Endothelial cell of umbilical vein (primary cell): ENCODE data around the gene PCDHA9. TPM values are rescaled to one million over a fixed set of nuclear protein-coding genes. Genes with fewer than 3 reads are reported as not detected.

ENCODE experiments used
- BruUV-seq: library from RNA; stranded (reverse); fragments of 400-500 nt; replicated peaks from 2 replicates; lab custom pipeline; 2021; lab: Mats Ljungman, UMichigan
- CTCF ChIA-PET: fragments of 300-600, 350-600 bp; sonication (Branson Sonifier 250); formaldehyde crosslinking; loops from one replicate; lab custom pipeline; 2021; ENCODE audit warnings: antibody characterized with exemption, inconsistent platforms; lab: Charles Lee
- POLR2A ChIA-PET: fragments of 300-600, 350-600 bp; sonication (Branson Sonifier 250); formaldehyde crosslinking; loops from one replicate; lab custom pipeline; 2021; ENCODE audit warnings: antibody characterized with exemption, inconsistent platforms; lab: Charles Lee
- DNase-seq: peaks from one replicate; pipeline ENCODE4 v3.0.0-alpha.2; 2011; ENCODE audit warnings: low read depth, low spot score
- FAIRE-seq: peaks from 2 replicates; lab custom pipeline; 2011; peaks lifted over from hg19 to GRCh38; lab: Jason Lieb, UNC
- H2AFZ ChIP-seq: 2 replicates; pipeline ENCODE4 v1.6.0; 2012; ENCODE audit warnings: low read depth, low read length, control low read depth, inconsistent platforms
- H3K27ac ChIP-seq: 2 replicates; pipeline ENCODE4 v1.5.1; 2011; ENCODE audit warnings: low read depth, mild to moderate bottlenecking, control low read depth, low read length, moderate library complexity; ENCODE audit not compliant: insufficient read depth
- H3K27me3 ChIP-seq, 2 experiments: 2 replicates each; pipeline versions ENCODE4 v1.6.0 to v1.6.1; 2011; ENCODE audit warnings: low read length in 2 of 2, mixed read lengths in 1 of 2; ENCODE audit not compliant: control insufficient read depth in 2 of 2, insufficient read depth in 2 of 2
- H3K36me3 ChIP-seq, 2 experiments: 2 replicates in 1 of 2; 3 replicates in 1 of 2; pipeline ENCODE4 v1.5.1; 2011; ENCODE audit warnings: low read length in 2 of 2, mild to moderate bottlenecking in 1 of 2, moderate library complexity in 1 of 2; ENCODE audit not compliant: control insufficient read depth in 2 of 2, insufficient read depth in 2 of 2; ENCODE audit errors: extremely low read depth in 1 of 2
- H3K4me1 ChIP-seq: 3 replicates; pipeline ENCODE4 v1.5.1; 2011; ENCODE audit warnings: mild to moderate bottlenecking, low read length; ENCODE audit not compliant: control insufficient read depth, insufficient read depth; ENCODE audit errors: extremely low read depth
- H3K4me2 ChIP-seq: 2 replicates; pipeline ENCODE4 v1.6.1; 2011; ENCODE audit warnings: low read length, control low read depth, mixed read lengths; ENCODE audit not compliant: insufficient read depth
- H3K4me3 ChIP-seq, 3 experiments: fragments of 200-600 bp in 1 of 3; sonication (generic), shearing (Covaris generic) in 1 of 3; replicated peaks in 1 of 3; 2 replicates each; pipeline ENCODE4 v1.5.1; 2011 to 2016; ENCODE audit warnings: control low read depth in 3 of 3, low read length in 3 of 3, mild to moderate bottlenecking in 2 of 3, inconsistent platforms in 1 of 3, low read depth in 1 of 3, moderate library complexity in 1 of 3; ENCODE audit not compliant: insufficient read depth in 1 of 3
- H3K79me2 ChIP-seq: 2 replicates; pipeline ENCODE4 v1.6.0; 2012; ENCODE audit warnings: low read length, inconsistent platforms; ENCODE audit not compliant: control insufficient read depth, insufficient read depth
- H3K9ac ChIP-seq: replicated peaks from 2 replicates; pipeline ENCODE3; 2011; ENCODE audit warnings: low read length, control low read depth; ENCODE audit not compliant: insufficient read depth; ENCODE audit errors: extremely low read depth
- H3K9me1 ChIP-seq: replicated peaks from 3 replicates; pipeline ENCODE4 v1.6.0; 2011; ENCODE audit warnings: mild to moderate bottlenecking, low read length; ENCODE audit not compliant: control insufficient read depth, insufficient read depth; ENCODE audit errors: extremely low read depth
- H3K9me3 ChIP-seq: replicated peaks from 2 replicates; pipeline ENCODE4 v1.5.1; 2012; ENCODE audit warnings: low read length, inconsistent platforms; ENCODE audit not compliant: control insufficient read depth, insufficient read depth
- H4K20me1 ChIP-seq: replicated peaks from 2 replicates; pipeline ENCODE3; 2011; ENCODE audit warnings: mild to moderate bottlenecking, low read length; ENCODE audit not compliant: control insufficient read depth, insufficient read depth; ENCODE audit errors: extremely low read depth
- EZH2 ChIP-seq: IDR thresholded peaks from 2 replicates; pipeline ENCODE4 v1.6.1; 2012; ENCODE audit warnings: borderline replicate concordance, low read depth, mild to moderate bottlenecking, moderate library complexity, low read length, inconsistent platforms; ENCODE audit not compliant: severe bottlenecking
- FOS ChIP-seq: IDR thresholded peaks from 2 replicates; pipeline ENCODE4 v1.6.1; 2011; ENCODE audit warnings: mild to moderate bottlenecking, low read length, moderate library complexity, borderline replicate concordance; ENCODE audit not compliant: insufficient read depth
- GATA2 ChIP-seq: IDR thresholded peaks from 2 replicates; pipeline ENCODE4 v1.7.0; 2011; ENCODE audit warnings: low read depth, mild to moderate bottlenecking, moderate library complexity, mixed read lengths, low read length; ENCODE audit not compliant: insufficient read length, insufficient read depth
- JUN ChIP-seq: IDR thresholded peaks from 2 replicates; pipeline ENCODE4 v1.6.1; 2011; ENCODE audit warnings: borderline replicate concordance, low read depth; ENCODE audit not compliant: insufficient read length, insufficient read depth
- MYC ChIP-seq: IDR thresholded peaks from one replicate; pipeline ENCODE4 v1.6.1; 2011; ENCODE audit warnings: mild to moderate bottlenecking, low read depth, low read length
- POLR2A ChIP-seq: IDR thresholded peaks from 2 replicates; pipeline ENCODE4 v1.6.1; 2012; ENCODE audit warnings: low read depth, mild to moderate bottlenecking, control low read depth, low read length
- POLR2AphosphoS5 ChIP-seq: IDR thresholded peaks from 2 replicates; pipeline ENCODE4 v1.6.1; 2012; ENCODE audit warnings: low read depth, mild to moderate bottlenecking, control low read depth, low read length, moderate library complexity; ENCODE audit not compliant: insufficient read depth
- dilution Hi-C: fragments of 300-500 bp; cut with MboI; formaldehyde crosslinking; loops from one replicate; pipeline ENCODE4 v1.15.0; 2019; ENCODE audit warnings: low sequenced_read_pairs; ENCODE audit not compliant: extremely low pct_ligation_motif_present
- intact Hi-C: fragments of 100-400 bp; cut with micrococcal nuclease; formaldehyde crosslinking; loops from one replicate; pipeline ENCODE4 v1.10.0; 2022
- polyA plus RNA-seq, 4 experiments: library from polyadenylated mRNA; depleted of rRNA in 3 of 4; stranded (reverse) in 3 of 4; unstranded in 1 of 4; fragments of >200 nt; gene quantifications; 2 replicates each; pipeline versions ENCODE4 v1.2.1 to v1.2.3, GENCODE V29; 2011 to 2012; ENCODE audit warnings: missing spikeins in 1 of 4
- total RNA-seq: library from RNA; stranded (reverse); gene quantifications from 2 replicates; pipeline ENCODE4 v1.2.3, GENCODE V29; 2021
- TF ChIP-seq, protein P1 (sequence below): IDR thresholded peaks from 2 replicates; pipeline ENCODE4 v1.6.1; 2011; ENCODE audit not compliant: insufficient read depth, insufficient read length
- TF ChIP-seq, protein P2 (sequence below), 2 donors: IDR thresholded peaks; 1 replicate in 1 of 2; 2 replicates in 1 of 2; pipeline ENCODE4 v1.5.1; 2011; ENCODE audit warnings: low read length in 2 of 2, mild to moderate bottlenecking in 2 of 2, moderate library complexity in 2 of 2, control low read depth in 1 of 2, inconsistent platforms in 1 of 2, low read depth in 1 of 2; ENCODE audit not compliant: insufficient read depth in 1 of 2; ENCODE audit errors: extremely low read depth in 1 of 2

Gene PCDHA9
- total and polyA plus RNA-seq, 2 donors (not counting 3 experiments of a cell fraction or from before 2014, with no cell fraction given): not detected

DNA sequence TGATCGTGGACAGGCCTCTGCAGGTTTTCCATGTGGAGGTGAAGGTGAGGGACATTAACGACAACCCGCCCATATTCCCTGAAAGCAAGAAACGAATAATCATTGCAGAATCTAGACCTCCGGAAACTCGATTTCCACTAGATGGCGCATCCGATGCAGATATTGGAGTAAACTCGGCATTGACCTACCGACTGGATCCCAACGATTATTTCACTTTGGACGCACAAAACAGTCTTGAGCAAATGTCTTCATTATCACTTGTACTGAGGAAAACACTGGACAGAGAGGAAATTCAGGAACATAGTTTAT, 34.4 kb downstream of the PCDHA9 start:
- no peak overlapping the region for H2AFZ ChIP-seq
- H4K20me1 ChIP-seq: no peaks in the 10 kb centered on the region
- dilution Hi-C loops (no loop called here), intact Hi-C loops (loop anchor here (1.0 to 5.0 kb wide), 2 partner anchors 45 to 159 kb away; partner anchors contain the start of gene PCDHAC1)
- no peak overlapping the region for H3K4me3 ChIP-seq
- H3K9me3 ChIP-seq: no peaks in the 10 kb centered on the region
- no peak overlapping the region for H3K9ac ChIP-seq
- DNase-seq: no peak
- no peaks in the 10 kb centered on the region for H3K79me2 ChIP-seq
- peaks cover 0 to 7% of the 10 kb centered on the region in 2 experiments for H3K27me3 ChIP-seq
- BruUV-seq: no TSS peak
- TF ChIP-seq MYC (no peak), GATA2 (no peak), FOS (no peak), POLR2A (no peak), JUN (no peak), EZH2 (no peak), POLR2AphosphoS5 (no peak)
- TF ChIP-seq, protein P1, sequence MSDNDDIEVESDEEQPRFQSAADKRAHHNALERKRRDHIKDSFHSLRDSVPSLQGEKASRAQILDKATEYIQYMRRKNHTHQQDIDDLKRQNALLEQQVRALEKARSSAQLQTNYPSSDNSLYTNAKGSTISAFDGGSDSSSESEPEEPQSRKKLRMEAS: no peak
- TF ChIP-seq, protein P2, sequence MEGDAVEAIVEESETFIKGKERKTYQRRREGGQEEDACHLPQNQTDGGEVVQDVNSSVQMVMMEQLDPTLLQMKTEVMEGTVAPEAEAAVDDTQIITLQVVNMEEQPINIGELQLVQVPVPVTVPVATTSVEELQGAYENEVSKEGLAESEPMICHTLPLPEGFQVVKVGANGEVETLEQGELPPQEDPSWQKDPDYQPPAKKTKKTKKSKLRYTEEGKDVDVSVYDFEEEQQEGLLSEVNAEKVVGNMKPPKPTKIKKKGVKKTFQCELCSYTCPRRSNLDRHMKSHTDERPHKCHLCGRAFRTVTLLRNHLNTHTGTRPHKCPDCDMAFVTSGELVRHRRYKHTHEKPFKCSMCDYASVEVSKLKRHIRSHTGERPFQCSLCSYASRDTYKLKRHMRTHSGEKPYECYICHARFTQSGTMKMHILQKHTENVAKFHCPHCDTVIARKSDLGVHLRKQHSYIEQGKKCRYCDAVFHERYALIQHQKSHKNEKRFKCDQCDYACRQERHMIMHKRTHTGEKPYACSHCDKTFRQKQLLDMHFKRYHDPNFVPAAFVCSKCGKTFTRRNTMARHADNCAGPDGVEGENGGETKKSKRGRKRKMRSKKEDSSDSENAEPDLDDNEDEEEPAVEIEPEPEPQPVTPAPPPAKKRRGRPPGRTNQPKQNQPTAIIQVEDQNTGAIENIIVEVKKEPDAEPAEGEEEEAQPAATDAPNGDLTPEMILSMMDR (IDR thresholded peaks at IDR 0.05; ENCODE audit: extremely low read depth in 1 of 2, insufficient read depth in 1 of 2, low read depth in 1 of 2, low read length in 2 of 2): no peak
- ChIA-PET CTCF (interaction anchor here (2.2 kb wide), 1 partner anchor 158 kb away, joined by 12 read pairs; no protein-coding TSS in a partner anchor), POLR2A (no interaction called here)
- H3K9me1 ChIP-seq: no peaks in the 10 kb centered on the region
- FAIRE-seq: no peak
- H3K4me1 ChIP-seq: no peaks in the 10 kb centered on the region
- no peaks in the 10 kb centered on the region for H3K36me3 ChIP-seq
- H3K27ac ChIP-seq: no peak overlapping the region
- no peak overlapping the region for H3K4me2 ChIP-seq
